NCI-H2227 (cell line): ENCODE measurements around the gene NPRL2.
"Not testable (repeated sequence)": the region's sequence is repeated elsewhere in the genome, so short reads cannot be mapped to it uniquely, and the experiment has no call there.

Experiments
- DNase-seq: peaks from one replicate; lab custom pipeline; 2025; ENCODE audit not compliant: unreplicated experiment; lab: John Stamatoyannopoulos, UW

NPRL2 gene

GRCh38 chr3:50314816-50315215 lies 35.8 kb downstream of the NPRL2 start:
- no peak for DNase-seq

GRCh38 chr3:50314342-50314741 lies 36.2 kb downstream of the NPRL2 start:
- DNase-seq, result no peak

- DNase-seq, result not testable (repeated sequence)
Measured at GRCh38 chr3:50312041-50312440, 38.5 kb downstream of the NPRL2 start.

GRCh38 chr3:50304601-50305000 lies 46.0 kb downstream of the NPRL2 start:
- DNase-seq, result no peak

- DNase-seq, result no peak
Measured at GRCh38 chr3:50303013-50303815, 47.4 kb downstream of the NPRL2 start, which contains the start of gene HYAL1. Gene HYAL1 (minus strand): TSS chr3:50303574. CDS start chr3:50302956, 618 bp downstream.

- no peak for DNase-seq
Measured at GRCh38 chr3:50302095-50303012, 48.2 kb downstream of the NPRL2 start.

GRCh38 chr3:50300681-50301254 lies 49.8 kb downstream of the NPRL2 start:
- no peak for DNase-seq

GRCh38 chr3:50299929-50300680 lies 50.5 kb downstream of the NPRL2 start:
- no peak for DNase-seq

GRCh38 chr3:50299638-50299928 lies 51.0 kb downstream of the NPRL2 start:
- no peak for DNase-seq

GRCh38 chr3:50298836-50299637 lies 51.5 kb downstream of the NPRL2 start, which contains the start of the genes HYAL3 and NAA80:
Gene HYAL3 (minus strand): TSS chr3:50299405. CDS start chr3:50295602, 3,803 bp downstream.
Gene NAA80 (minus strand): TSS chr3:50299405. CDS start chr3:50297463, 1,942 bp downstream.
- DNase-seq, result peak; percentile 97

- DNase-seq, result no peak
Measured at GRCh38 chr3:50297896-50298725, 52.5 kb downstream of the NPRL2 start.

GRCh38 chr3:50297384-50297775 lies 53.2 kb downstream of the NPRL2 start:
- DNase-seq, result no peak
